NCI-H2196 treated with DMSO at 0.1 percent for 48 hours (cell line): Measurements from ENCODE around the gene TNS2.
"Not testable (repeated sequence)": the region's sequence is repeated elsewhere in the genome, so short reads cannot be mapped to it uniquely, and the experiment has no call there.

Experiments used
- DNase-seq: peaks from one replicate; lab custom pipeline; 2025; ENCODE audit not compliant: unreplicated experiment; lab: John Stamatoyannopoulos, UW

The TNS2 gene

GRCh38 chr12:53094796-53095595 is 45.1 kb downstream of the TNS2 start:
- not testable (repeated sequence) for DNase-seq

GRCh38 chr12:53095596-53095895 is 45.7 kb downstream of the TNS2 start:
- DNase-seq: not testable (repeated sequence)

DNA sequence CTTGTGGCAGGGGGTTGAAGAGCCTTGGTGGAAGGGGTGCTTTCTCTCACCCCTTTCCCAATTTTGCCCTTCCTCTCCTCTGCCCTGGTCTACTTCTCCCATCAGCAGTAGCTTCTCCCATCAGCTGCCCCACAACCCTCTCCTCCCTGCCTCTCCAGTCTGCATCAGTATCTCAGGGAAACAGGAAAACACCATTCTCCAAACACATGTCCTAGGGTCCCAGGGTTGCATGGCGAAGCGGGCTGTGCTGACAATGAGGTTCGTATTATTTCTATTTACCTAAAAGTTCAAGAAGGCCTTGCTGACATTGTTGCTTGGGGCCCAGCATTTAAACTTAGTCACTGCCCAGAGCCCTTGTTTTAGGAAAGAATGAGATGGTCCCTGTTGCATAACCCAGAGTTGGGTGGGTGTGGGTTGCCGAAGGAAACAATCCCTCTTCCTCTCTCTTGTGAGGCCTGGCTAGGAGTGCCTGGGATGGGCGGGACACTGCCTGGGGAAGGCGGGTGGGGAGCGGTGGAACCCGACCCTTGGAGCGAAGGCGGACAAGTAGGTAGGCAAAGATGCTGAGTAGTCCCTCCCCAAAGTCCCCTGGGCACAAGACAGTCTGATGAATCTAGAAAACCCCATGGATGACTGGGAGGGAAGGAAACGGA is 46.4 kb downstream of the TNS2 start:
- no peak for DNase-seq

DNA sequence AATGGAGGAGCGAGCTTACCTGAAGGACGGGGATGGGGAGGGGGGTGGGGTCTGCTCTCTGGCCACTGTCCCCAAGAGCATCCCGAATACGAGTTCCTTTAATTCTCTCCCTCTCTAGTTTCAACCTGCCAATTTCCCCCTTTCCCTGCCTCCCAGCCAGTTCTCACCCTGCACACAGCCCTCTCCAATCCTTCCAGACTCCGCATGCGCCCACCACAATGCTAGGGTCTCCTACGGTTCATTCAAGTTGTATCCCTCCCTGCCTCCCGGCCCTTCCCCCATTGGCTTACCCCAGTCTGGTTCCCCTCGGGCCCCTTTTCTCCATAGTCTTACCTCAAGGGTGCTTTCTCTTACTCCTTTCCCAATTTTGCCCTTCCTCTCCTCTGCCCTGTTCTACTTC is 46.9 kb downstream of the TNS2 start:
- DNase-seq: no peak

DNA sequence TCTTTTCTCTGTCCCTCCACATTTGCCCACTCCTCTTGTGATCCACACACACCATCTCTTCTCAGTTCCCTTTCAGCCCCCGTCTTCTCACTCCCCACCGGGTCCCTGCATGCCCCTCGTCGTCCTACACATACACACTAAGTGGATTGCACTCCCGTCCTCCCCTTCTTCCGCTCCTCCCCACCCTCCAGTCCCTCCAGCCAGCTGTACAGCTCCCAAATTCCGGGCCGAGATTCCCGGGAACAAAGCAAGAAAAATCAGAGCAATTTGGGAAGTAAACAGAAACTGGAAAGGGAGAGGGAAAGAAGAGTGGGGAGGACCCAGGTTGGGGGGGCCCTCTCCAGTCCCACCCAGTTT is 47.3 kb downstream of the TNS2 start:
- DNase-seq: no peak

DNA sequence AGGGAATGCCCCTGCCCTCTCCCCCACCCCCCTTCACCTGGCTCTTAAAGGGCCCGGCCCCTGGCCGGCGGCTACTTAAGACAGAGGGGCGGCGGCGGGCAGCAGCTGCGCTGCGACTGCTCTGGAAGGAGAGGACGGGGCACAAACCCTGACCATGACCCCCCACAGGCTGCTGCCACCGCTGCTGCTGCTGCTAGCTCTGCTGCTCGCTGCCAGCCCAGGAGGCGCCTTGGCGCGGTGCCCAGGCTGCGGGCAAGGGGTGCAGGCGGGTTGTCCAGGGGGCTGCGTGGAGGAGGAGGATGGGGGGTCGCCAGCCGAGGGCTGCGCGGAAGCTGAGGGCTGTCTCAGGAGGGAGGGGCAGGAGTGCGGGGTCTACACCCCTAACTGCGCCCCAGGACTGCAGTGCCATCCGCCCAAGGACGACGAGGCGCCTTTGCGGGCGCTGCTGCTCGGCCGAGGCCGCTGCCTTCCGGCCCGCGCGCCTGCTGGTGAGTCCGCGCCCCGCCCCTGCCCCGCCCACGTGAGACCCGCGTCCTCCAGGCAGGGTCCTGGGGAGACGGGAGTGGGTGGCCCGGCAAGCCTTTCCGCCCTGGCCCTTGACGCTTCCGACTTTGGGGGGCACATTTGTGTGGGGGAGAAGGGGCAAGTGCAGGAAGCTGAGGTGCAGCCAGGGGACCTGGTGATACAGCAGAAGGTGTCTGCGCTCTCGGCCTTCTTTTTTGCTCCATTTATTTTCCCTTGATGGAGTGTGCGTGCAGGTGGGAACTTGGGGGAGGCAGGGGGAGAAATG is 47.9 kb downstream of the TNS2 start, which contains the start of gene IGFBP6:
IGFBP6 (plus strand) TSS at position 104 of the 790 bp plus-strand sequence; CDS start at position 155, 51 bp downstream.
- DNase-seq: no peak

- no peak for DNase-seq
Measured at GRCh38 chr12:53098354-53098981, 48.6 kb downstream of the TNS2 start.

GRCh38 chr12:53099071-53099882 is 49.4 kb downstream of the TNS2 start:
- DNase-seq: peak; percentile 68

GRCh38 chr12:53100466-53101151 is 50.7 kb downstream of the TNS2 start:
- DNase-seq: no peak

- DNase-seq: no peak
Measured at GRCh38 chr12:53101266-53101665, 51.4 kb downstream of the TNS2 start.

- DNase-seq: no peak
Measured at GRCh38 chr12:53101931-53102781, 52.3 kb downstream of the TNS2 start.

DNA sequence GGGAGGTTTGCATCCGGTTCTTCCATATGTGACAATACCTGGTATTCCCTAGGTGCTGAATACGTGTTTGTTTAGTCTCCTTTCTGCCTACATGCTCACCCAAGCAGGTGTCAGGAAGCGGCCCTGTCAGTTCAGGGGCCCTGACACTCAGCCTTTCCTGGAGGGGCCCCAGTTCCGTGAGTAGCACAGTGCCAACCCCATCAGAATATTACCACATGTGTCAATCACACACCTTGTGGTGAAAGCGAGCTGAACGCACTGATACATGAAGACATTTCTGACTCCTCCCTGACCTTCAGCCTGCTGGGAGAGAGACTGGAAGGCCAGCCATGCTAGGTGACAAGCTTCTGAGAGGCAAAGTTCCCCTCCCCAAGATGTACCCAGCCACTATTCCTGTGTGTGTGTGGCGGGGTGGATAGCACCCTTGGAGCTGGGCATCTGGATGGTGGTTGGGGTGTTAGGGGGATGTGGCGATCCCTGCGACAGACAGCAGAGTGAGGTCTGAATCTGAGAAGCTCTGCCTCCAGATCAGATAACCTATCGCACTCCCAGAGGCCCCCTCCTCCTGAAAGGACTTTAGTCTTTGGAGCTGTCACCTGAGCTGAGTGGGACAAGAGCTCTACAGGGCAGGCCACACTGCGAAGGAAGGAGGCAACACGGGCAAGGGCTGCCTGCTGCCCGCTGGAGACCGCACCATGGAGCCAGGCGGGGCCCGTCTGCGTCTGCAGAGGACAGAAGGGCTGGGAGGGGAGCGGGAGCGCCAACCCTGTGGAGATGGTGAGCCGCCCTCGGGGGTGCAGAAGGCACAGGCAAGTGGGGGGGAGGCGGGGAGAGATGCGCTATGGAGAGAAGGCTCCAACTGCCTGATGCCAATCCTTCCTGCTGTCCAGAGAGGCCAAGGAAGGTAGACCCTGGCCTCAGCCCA is 53.3 kb downstream of the TNS2 start, which contains the start of gene SOAT2:
SOAT2 (plus strand) TSS at position 604 of the 925 bp plus-strand sequence; CDS start at position 696, 92 bp downstream.
- DNase-seq: no peak

- DNase-seq: no peak
Measured at GRCh38 chr12:53103860-53104305, 54.0 kb downstream of the TNS2 start.

GRCh38 chr12:53105256-53105655 is 55.4 kb downstream of the TNS2 start:
- DNase-seq: no peak

GRCh38 chr12:53105712-53106439 is 56.0 kb downstream of the TNS2 start:
- no peak for DNase-seq

- DNase-seq: no peak
Measured at GRCh38 chr12:53107122-53107521, 57.3 kb downstream of the TNS2 start.

DNA sequence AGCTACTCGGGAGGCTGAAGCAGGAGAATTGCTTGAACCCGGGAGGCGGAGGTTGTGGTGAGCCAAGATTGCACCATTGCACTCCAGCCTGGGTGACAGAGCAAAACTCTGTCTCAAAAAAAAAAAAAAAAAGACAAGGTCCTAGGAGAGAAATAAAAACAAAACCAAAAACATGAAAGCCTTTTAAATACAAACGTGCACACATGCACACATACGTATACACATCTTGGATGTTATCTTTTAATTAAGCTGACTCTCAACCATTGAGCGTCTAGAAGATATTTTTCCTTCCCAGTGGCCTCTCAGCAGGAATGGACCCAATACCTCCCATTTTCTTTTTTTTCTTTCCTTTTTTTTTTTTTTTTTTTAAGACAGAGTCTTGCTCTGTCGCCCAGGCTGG is 62.6 kb downstream of the TNS2 start:
- not testable (repeated sequence) for DNase-seq
